HepG2 (cell line): Measurements from ENCODE around the gene TTC28. TPM values are rescaled to one million over a fixed set of nuclear protein-coding genes. Genes with fewer than 3 reads are reported as not detected.

Experiments used
- ATAC-seq: fragments of 200-7000 bp; cut with Tn5 transposase; 3 replicates; pipeline ENCODE4 v1.9.1; 2020; ENCODE audit warnings: mild to moderate bottlenecking, moderate library complexity
- BruUV-seq: library from RNA; stranded (reverse); fragments of 400-500 nt; replicated peaks from 2 replicates; lab custom pipeline; 2021; lab: Mats Ljungman, UMichigan
- CTCF ChIA-PET: fragments of 300-600 bp; formaldehyde crosslinking; extraction: SDS; loops from one replicate; lab custom pipeline; 2021; ENCODE audit warnings: low total read pairs, inconsistent platforms, low intra/inter-chr PET ratio; lab: Yijun Ruan, JAX
- POLR2A ChIA-PET: fragments of 350-600 bp; sonication (Branson Sonifier 250); formaldehyde crosslinking; loops from one replicate; lab custom pipeline; 2020; ENCODE audit warnings: antibody characterized with exemption, inconsistent platforms; lab: Yijun Ruan, JAX
- DNase-seq: peaks from one replicate; pipeline ENCODE4 v3.0.0-alpha.2; 2015; ENCODE audit warnings: low spot score
- FAIRE-seq: peaks from 3 replicates; lab custom pipeline; 2011; peaks lifted over from hg19 to GRCh38; lab: Jason Lieb, UNC
- H2AFZ ChIP-seq: one replicate; pipeline ENCODE4 v1.6.1; 2011; ENCODE audit warnings: low read length, inconsistent platforms
- H3K27ac ChIP-seq: fragments of 300-600 bp; 3 replicates; pipeline ENCODE4 v1.8.0; 2011; ENCODE audit warnings: mixed run types, mild to moderate bottlenecking, mixed read lengths, low read length, inconsistent platforms; ENCODE audit not compliant: insufficient read depth; ENCODE audit errors: extremely low read length
- H3K27me3 ChIP-seq, 2 experiments: fragments of 200-600 bp in 1 of 2; 2 replicates in 1 of 2; 3 replicates in 1 of 2; pipeline versions ENCODE4 v1.6.0 to v1.8.0; 2011; ENCODE audit warnings: low read length in 2 of 2, mild to moderate bottlenecking in 2 of 2, moderate library complexity in 2 of 2, inconsistent platforms in 1 of 2; ENCODE audit not compliant: insufficient read depth in 2 of 2, control insufficient read depth in 1 of 2
- H3K36me3 ChIP-seq, 2 experiments: fragments of 200-600 bp in 1 of 2; replicated peaks in 1 of 2; 2 replicates in 1 of 2; 3 replicates in 1 of 2; pipeline versions ENCODE4 v1.5.1 to v1.8.0; 2011; ENCODE audit warnings: low read length in 2 of 2, inconsistent platforms in 1 of 2; ENCODE audit not compliant: insufficient read depth in 2 of 2, control insufficient read depth in 1 of 2
- H3K4me1 ChIP-seq: 2 replicates; pipeline ENCODE4 v1.5.1; 2012; ENCODE audit warnings: low read length, inconsistent platforms; ENCODE audit not compliant: insufficient read depth
- H3K4me2 ChIP-seq: 2 replicates; pipeline ENCODE4 v1.6.0; 2011; ENCODE audit warnings: low read depth, low read length, inconsistent platforms
- H3K4me3 ChIP-seq, 3 experiments: fragments of 200-600 bp in 1 of 3; sonication (generic), shearing (Covaris generic) in 1 of 3; replicated peaks in 1 of 3; 2 replicates each; pipeline ENCODE4 v1.5.1; 2011 to 2016; ENCODE audit warnings: low read length in 3 of 3, inconsistent platforms in 2 of 3, low read depth in 2 of 3, mild to moderate bottlenecking in 2 of 3, control low read depth in 1 of 3, mixed read lengths in 1 of 3; ENCODE audit not compliant: insufficient read depth in 1 of 3
- H3K79me2 ChIP-seq: one replicate; pipeline ENCODE4 v1.6.1; 2011; ENCODE audit warnings: low read length, inconsistent platforms; ENCODE audit not compliant: insufficient read depth
- H3K9ac ChIP-seq: 2 replicates; pipeline ENCODE4 v1.6.0; 2011; ENCODE audit warnings: mild to moderate bottlenecking, low read depth, low read length, inconsistent platforms; ENCODE audit not compliant: insufficient read depth
- H3K9me3 ChIP-seq: 2 replicates; pipeline ENCODE4 v1.5.1; 2012; ENCODE audit warnings: mild to moderate bottlenecking, low read length
- H4K20me1 ChIP-seq: 2 replicates; pipeline ENCODE4 v1.6.0; 2011; ENCODE audit warnings: inconsistent platforms, mild to moderate bottlenecking, low read length, moderate library complexity; ENCODE audit not compliant: insufficient read depth
- AKAP8 ChIP-seq: sonication (generic); formaldehyde crosslinking; IDR thresholded peaks from 2 replicates; pipeline ENCODE4 v1.5.1; 2020; ENCODE audit warnings: mild to moderate bottlenecking, missing genetic modification reagents
- CAMTA2 ChIP-seq: sonication (generic); formaldehyde crosslinking; IDR thresholded peaks from 2 replicates; pipeline ENCODE4 v1.4.0; 2020; ENCODE audit warnings: mild to moderate bottlenecking, missing genetic modification reagents, borderline replicate concordance
- CC2D1A ChIP-seq: sonication (generic); formaldehyde crosslinking; IDR thresholded peaks from 2 replicates; pipeline ENCODE4 v1.8.1; 2023; ENCODE audit warnings: mild to moderate bottlenecking, missing genetic modification reagents
- JUN ChIP-seq: sonication (generic); formaldehyde crosslinking; IDR thresholded peaks from 2 replicates; pipeline ENCODE4 v1.4.0; 2020; ENCODE audit warnings: mild to moderate bottlenecking, missing genetic modification reagents
- MIER2 ChIP-seq: IDR thresholded peaks from 2 replicates; pipeline ENCODE4 v1.6.1; 2016; ENCODE audit warnings: missing biosample characterization, missing genetic modification reagents
- MLLT10 ChIP-seq: sonication (generic); formaldehyde crosslinking; IDR thresholded peaks from 2 replicates; pipeline ENCODE4 v1.4.0; 2020; ENCODE audit warnings: missing genetic modification reagents
- MYNN ChIP-seq: sonication (generic); formaldehyde crosslinking; IDR thresholded peaks from 2 replicates; pipeline ENCODE4 v1.4.0; 2020; ENCODE audit warnings: mild to moderate bottlenecking, low read depth, missing genetic modification reagents
- RBM39 ChIP-seq: fragments of 200-400 bp; formaldehyde crosslinking; IDR thresholded peaks from one replicate; pipeline ENCODE4 v1.6.1; 2018; ENCODE audit warnings: antibody characterized with exemption, mild to moderate bottlenecking, low read depth, low read length; ENCODE audit not compliant: poor library complexity, severe bottlenecking
- TBL1XR1 ChIP-seq: fragments of 150-350 bp; IDR thresholded peaks from 2 replicates; pipeline ENCODE4 v1.6.1; 2014; ENCODE audit warnings: borderline replicate concordance, low read length; ENCODE audit not compliant: partially characterized antibody
- THAP11 ChIP-seq: IDR thresholded peaks from 2 replicates; pipeline ENCODE4 v1.6.1; 2016; ENCODE audit warnings: missing biosample characterization, missing genetic modification reagents
- YY1 ChIP-seq: IDR thresholded peaks from 2 replicates; pipeline ENCODE4 v1.6.1; 2011; ENCODE audit warnings: low read length, low read depth, moderate library complexity, mild to moderate bottlenecking; ENCODE audit not compliant: insufficient read depth, insufficient replicate concordance
- ZBTB7B ChIP-seq: sonication (generic); formaldehyde crosslinking; IDR thresholded peaks from 2 replicates; pipeline ENCODE4 v1.4.0; 2020; ENCODE audit warnings: missing genetic modification reagents
- ZNF670 ChIP-seq: sonication (generic); formaldehyde crosslinking; IDR thresholded peaks from 2 replicates; pipeline ENCODE4 v1.8.0; 2022; ENCODE audit warnings: mild to moderate bottlenecking, missing genetic modification reagents, borderline replicate concordance
- WGBS: methylation state at CpG from one replicate; pipeline ENCODE4 v1.1.6; 2017; ENCODE audit warnings: low lambda C conversion rate; 5-methylcytosine and 5-hydroxymethylcytosine counted together
- in situ Hi-C: cut with HindIII; loops from 2 replicates; pipeline ENCODE4 v1.10.0; 2017; ENCODE audit warnings: low pct_unique_long_range_greater_than_20kb; ENCODE audit not compliant: extremely low pct_ligation_motif_present
- intact Hi-C: fragments of 100-400 bp; cut with micrococcal nuclease; formaldehyde crosslinking; loops from one replicate; pipeline ENCODE4 v1.10.0; 2022; ENCODE audit not compliant: unreplicated experiment
- polyA plus RNA-seq, 8 experiments: library from polyadenylated mRNA; depleted of rRNA in 3 of 8; stranded (reverse) in 7 of 8; unstranded in 1 of 8; fragments of >200 nt; fragmentation: Illumina TruSeq in 4 of 8; extraction: Trizol in 4 of 8; gene quantifications; 2 replicates each; pipeline versions ENCODE4 v1.2.1 to v1.2.3, GENCODE V29; 2011 to 2016; ENCODE audit warnings: low read depth in 4 of 8, missing spikeins in 1 of 8, mixed read lengths in 1 of 8; ENCODE audit not compliant: insufficient read depth in 1 of 8
- total RNA-seq, 5 experiments: library from RNA; depleted of rRNA; stranded (reverse); fragments of >200 nt; fragmentation: Illumina TruSeq; extraction: Trizol; gene quantifications; 2 replicates each; pipeline ENCODE4 v1.2.3, GENCODE V29; 2016; ENCODE audit warnings: low read depth in 1 of 5
- TF ChIP-seq, protein P1 (sequence below): sonication (generic); formaldehyde crosslinking; IDR thresholded peaks from 2 replicates; pipeline ENCODE4 v1.4.0; 2020; ENCODE audit warnings: missing genetic modification reagents, mild to moderate bottlenecking, borderline replicate concordance
- TF ChIP-seq, protein P2 (sequence below): sonication (generic); formaldehyde crosslinking; IDR thresholded peaks from 2 replicates; pipeline ENCODE4 v1.5.1; 2020; ENCODE audit warnings: mild to moderate bottlenecking, moderate library complexity, missing genetic modification reagents
- TF ChIP-seq, protein P3 (sequence below): IDR thresholded peaks from 2 replicates; pipeline ENCODE4 v1.6.1; 2016; ENCODE audit warnings: low read depth, control low read depth

Gene TTC28
- total and polyA plus RNA-seq, 2 of the 13 experiments (the other 11 are each of a cell fraction or from before 2014, with no cell fraction given) = 4.2 to 13.1 TPM

DNA sequence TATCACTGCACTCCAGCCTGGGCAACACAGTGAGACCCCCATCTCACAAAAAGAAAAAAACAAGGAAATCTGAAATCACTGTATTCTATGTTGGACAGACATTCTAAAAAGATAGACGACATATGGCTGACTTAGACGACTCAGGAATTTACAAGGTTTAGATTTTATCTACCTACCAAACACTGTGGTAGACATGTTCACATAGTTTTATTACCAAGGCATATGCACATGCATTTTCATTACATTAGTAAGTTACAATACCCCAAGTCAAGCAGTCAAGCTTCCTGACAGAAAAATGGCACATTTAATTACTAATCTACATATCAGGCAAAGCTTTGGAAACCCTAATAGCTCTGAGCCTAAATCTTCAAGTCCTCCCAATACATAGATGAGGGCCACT lies 262.2 kb downstream of the TTC28 start:
- Histone ChIP-seq H3K79me2 (no peaks in the 10 kb centered on the region), H3K4me1 (peaks cover 10% of the 10 kb centered on the region), H3K9me3 (no peaks in the 10 kb centered on the region), H2AFZ (no peak overlapping the region), H4K20me1 (peaks cover 3% of the 10 kb centered on the region; the same call in 1 of the 2 replicates), H3K27ac (no peak overlapping the region), H3K36me3 (no peaks in the 10 kb centered on the region), H3K9ac (no peak overlapping the region), H3K27me3 (no peaks in the 10 kb centered on the region), H3K4me2 (no peak overlapping the region), H3K4me3 (no peak overlapping the region)
- CTCF ChIA-PET = no interaction called here
- TF ChIP-seq MIER2 (CRISPR knock-in tag) = no peak
- no peak for TF ChIP-seq YY1
- no peak for TF ChIP-seq CAMTA2 (CRISPR knock-in tag)
- TF ChIP-seq RBM39 = no peak
- TF ChIP-seq TBL1XR1 = no peak
- TF ChIP-seq ZBTB7B (CRISPR knock-in tag) = no peak
- TF ChIP-seq JUN (CRISPR knock-in tag) = no peak
- no peak for TF ChIP-seq MLLT10 (CRISPR knock-in tag)
- TF ChIP-seq, protein P1, sequence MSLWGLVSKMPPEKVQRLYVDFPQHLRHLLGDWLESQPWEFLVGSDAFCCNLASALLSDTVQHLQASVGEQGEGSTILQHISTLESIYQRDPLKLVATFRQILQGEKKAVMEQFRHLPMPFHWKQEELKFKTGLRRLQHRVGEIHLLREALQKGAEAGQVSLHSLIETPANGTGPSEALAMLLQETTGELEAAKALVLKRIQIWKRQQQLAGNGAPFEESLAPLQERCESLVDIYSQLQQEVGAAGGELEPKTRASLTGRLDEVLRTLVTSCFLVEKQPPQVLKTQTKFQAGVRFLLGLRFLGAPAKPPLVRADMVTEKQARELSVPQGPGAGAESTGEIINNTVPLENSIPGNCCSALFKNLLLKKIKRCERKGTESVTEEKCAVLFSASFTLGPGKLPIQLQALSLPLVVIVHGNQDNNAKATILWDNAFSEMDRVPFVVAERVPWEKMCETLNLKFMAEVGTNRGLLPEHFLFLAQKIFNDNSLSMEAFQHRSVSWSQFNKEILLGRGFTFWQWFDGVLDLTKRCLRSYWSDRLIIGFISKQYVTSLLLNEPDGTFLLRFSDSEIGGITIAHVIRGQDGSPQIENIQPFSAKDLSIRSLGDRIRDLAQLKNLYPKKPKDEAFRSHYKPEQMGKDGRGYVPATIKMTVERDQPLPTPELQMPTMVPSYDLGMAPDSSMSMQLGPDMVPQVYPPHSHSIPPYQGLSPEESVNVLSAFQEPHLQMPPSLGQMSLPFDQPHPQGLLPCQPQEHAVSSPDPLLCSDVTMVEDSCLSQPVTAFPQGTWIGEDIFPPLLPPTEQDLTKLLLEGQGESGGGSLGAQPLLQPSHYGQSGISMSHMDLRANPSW = no peak
- no peak for TF ChIP-seq MYNN (CRISPR knock-in tag)
- TF ChIP-seq, protein P2, sequence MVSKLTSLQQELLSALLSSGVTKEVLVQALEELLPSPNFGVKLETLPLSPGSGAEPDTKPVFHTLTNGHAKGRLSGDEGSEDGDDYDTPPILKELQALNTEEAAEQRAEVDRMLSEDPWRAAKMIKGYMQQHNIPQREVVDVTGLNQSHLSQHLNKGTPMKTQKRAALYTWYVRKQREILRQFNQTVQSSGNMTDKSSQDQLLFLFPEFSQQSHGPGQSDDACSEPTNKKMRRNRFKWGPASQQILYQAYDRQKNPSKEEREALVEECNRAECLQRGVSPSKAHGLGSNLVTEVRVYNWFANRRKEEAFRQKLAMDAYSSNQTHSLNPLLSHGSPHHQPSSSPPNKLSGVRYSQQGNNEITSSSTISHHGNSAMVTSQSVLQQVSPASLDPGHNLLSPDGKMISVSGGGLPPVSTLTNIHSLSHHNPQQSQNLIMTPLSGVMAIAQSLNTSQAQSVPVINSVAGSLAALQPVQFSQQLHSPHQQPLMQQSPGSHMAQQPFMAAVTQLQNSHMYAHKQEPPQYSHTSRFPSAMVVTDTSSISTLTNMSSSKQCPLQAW (CRISPR knock-in tag) = no peak
- no peak for TF ChIP-seq ZNF670 (CRISPR knock-in tag)
- TF ChIP-seq CC2D1A (CRISPR knock-in tag) = no peak
- TF ChIP-seq, protein P3, sequence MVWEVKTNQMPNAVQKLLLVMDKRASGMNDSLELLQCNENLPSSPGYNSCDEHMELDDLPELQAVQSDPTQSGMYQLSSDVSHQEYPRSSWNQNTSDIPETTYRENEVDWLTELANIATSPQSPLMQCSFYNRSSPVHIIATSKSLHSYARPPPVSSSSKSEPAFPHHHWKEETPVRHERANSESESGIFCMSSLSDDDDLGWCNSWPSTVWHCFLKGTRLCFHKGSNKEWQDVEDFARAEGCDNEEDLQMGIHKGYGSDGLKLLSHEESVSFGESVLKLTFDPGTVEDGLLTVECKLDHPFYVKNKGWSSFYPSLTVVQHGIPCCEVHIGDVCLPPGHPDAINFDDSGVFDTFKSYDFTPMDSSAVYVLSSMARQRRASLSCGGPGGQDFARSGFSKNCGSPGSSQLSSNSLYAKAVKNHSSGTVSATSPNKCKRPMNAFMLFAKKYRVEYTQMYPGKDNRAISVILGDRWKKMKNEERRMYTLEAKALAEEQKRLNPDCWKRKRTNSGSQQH (CRISPR knock-in tag) = no peak
- no peak for TF ChIP-seq AKAP8 (CRISPR knock-in tag)
- no peak for TF ChIP-seq THAP11 (CRISPR knock-in tag)
- no peak for FAIRE-seq
- no peak for DNase-seq
- intact Hi-C loops (no loop called here), in situ Hi-C loops (no loop called here)
- POLR2A ChIA-PET = no interaction called here
- no TSS peak for BruUV-seq
- WGBS = 96% methylated on average over 2 of the region's 2 CpGs
- no peak for ATAC-seq
